IMR-90 (cell line): ENCODE results near the gene FAF2. TPM values are rescaled to one million over a fixed set of nuclear protein-coding genes. Genes with fewer than 3 reads are reported as not detected.

Experiments used
- ATAC-seq: fragments of 200-7000 bp; cut with Tn5 transposase; 2 replicates; pipeline ENCODE4 v1.9.1; 2020; ENCODE audit warnings: low read depth, mild to moderate bottlenecking, moderate library complexity
- BruUV-seq: library from RNA; stranded (reverse); fragments of 400-500 nt; replicated peaks from 2 replicates; lab custom pipeline; 2021; lab: Mats Ljungman, UMichigan
- CTCF ChIA-PET: fragments of 300-600 bp; formaldehyde crosslinking; extraction: SDS; loops from one replicate; lab custom pipeline; 2021; ENCODE audit warnings: antibody characterized with exemption; lab: Yijun Ruan, JAX
- POLR2A ChIA-PET: fragments of 300-600 bp; sonication (Branson Sonifier 250); formaldehyde crosslinking; loops from one replicate; lab custom pipeline; 2022; ENCODE audit warnings: antibody characterized with exemption; ENCODE audit not compliant: unreplicated experiment; lab: Charles Lee
- DNase-seq: peaks from one replicate; pipeline ENCODE4 v3.0.0; 2013
- H2AFZ ChIP-seq: replicated peaks from 2 replicates; pipeline ENCODE3; 2013; ENCODE audit warnings: low read length, mild to moderate bottlenecking; ENCODE audit not compliant: poor library complexity
- H2AK5ac ChIP-seq: 2 replicates; pipeline ENCODE4 v1.6.1; 2013; ENCODE audit warnings: low read depth, low read length, inconsistent platforms
- H2AK9ac ChIP-seq: replicated peaks from 2 replicates; pipeline ENCODE3; 2013; ENCODE audit warnings: mild to moderate bottlenecking, low read depth, low read length, moderate library complexity; ENCODE audit not compliant: poor library complexity
- H2BK120ac ChIP-seq: 2 replicates; pipeline ENCODE4 v1.6.1; 2013; ENCODE audit warnings: low read depth, low read length, inconsistent platforms
- H2BK15ac ChIP-seq: 3 replicates; pipeline ENCODE4 v1.6.1; 2013; ENCODE audit warnings: low read depth, low read length, inconsistent platforms
- H2BK20ac ChIP-seq: 2 replicates; pipeline ENCODE4 v1.6.1; 2013; ENCODE audit warnings: low read depth, mild to moderate bottlenecking, inconsistent platforms, low read length, moderate library complexity
- H2BK5ac ChIP-seq: 2 replicates; pipeline ENCODE4 v1.6.1; 2013; ENCODE audit warnings: mild to moderate bottlenecking, low read depth, low read length, inconsistent platforms; ENCODE audit not compliant: poor library complexity, severe bottlenecking
- H3K14ac ChIP-seq: replicated peaks from 2 replicates; pipeline ENCODE4 v1.6.1; 2013; ENCODE audit warnings: low read depth, low read length, inconsistent platforms
- H3K18ac ChIP-seq: 2 replicates; pipeline ENCODE4 v1.6.1; 2013; ENCODE audit warnings: low read depth, low read length, control low read depth
- H3K23ac ChIP-seq: 2 replicates; pipeline ENCODE4 v1.6.1; 2013; ENCODE audit warnings: low read depth, low read length, inconsistent platforms
- H3K27ac ChIP-seq: 2 replicates; pipeline ENCODE4 v1.5.1; 2013; ENCODE audit warnings: mild to moderate bottlenecking, control low read depth, low read length; ENCODE audit not compliant: insufficient read depth
- H3K27me3 ChIP-seq: 2 replicates; pipeline ENCODE4 v1.6.1; 2013; ENCODE audit warnings: low read length; ENCODE audit not compliant: control insufficient read depth, insufficient read depth
- H3K36me3 ChIP-seq: 2 replicates; pipeline ENCODE4 v1.6.1; 2013; ENCODE audit warnings: low read length, mixed read lengths; ENCODE audit not compliant: control insufficient read depth, insufficient read depth
- H3K4ac ChIP-seq: 2 replicates; pipeline ENCODE4 v1.6.1; 2013; ENCODE audit warnings: low read depth, low read length, inconsistent platforms
- H3K4me1 ChIP-seq: 2 replicates; pipeline ENCODE4 v1.6.1; 2013; ENCODE audit warnings: low read length, mixed read lengths; ENCODE audit not compliant: control insufficient read depth, insufficient read depth
- H3K4me2 ChIP-seq: 2 replicates; pipeline ENCODE4 v1.6.1; 2013; ENCODE audit warnings: low read depth, mild to moderate bottlenecking, control low read depth, low read length, moderate library complexity
- H3K4me3 ChIP-seq: 2 replicates; pipeline ENCODE4 v1.5.1; 2013; ENCODE audit warnings: low read depth, mild to moderate bottlenecking, control low read depth, low read length, moderate library complexity; ENCODE audit not compliant: insufficient read depth
- H3K56ac ChIP-seq: 2 replicates; pipeline ENCODE4 v1.6.1; 2013; ENCODE audit warnings: low read length, inconsistent platforms; ENCODE audit not compliant: insufficient read depth; ENCODE audit errors: extremely low read depth
- H3K79me1 ChIP-seq, 2 experiments: 2 replicates each; pipeline ENCODE4 v1.6.1; 2013; ENCODE audit warnings: low read length in 2 of 2, inconsistent platforms in 1 of 2, low read depth in 1 of 2
- H3K9ac ChIP-seq: 2 replicates; pipeline ENCODE4 v1.6.1; 2013; ENCODE audit warnings: low read depth, low read length, control low read depth
- H3K9me1 ChIP-seq: 2 replicates; pipeline ENCODE4 v1.6.1; 2013; ENCODE audit warnings: low read length, inconsistent platforms; ENCODE audit not compliant: insufficient read depth
- H3K9me3 ChIP-seq: 2 replicates; pipeline ENCODE4 v1.6.1; 2013; ENCODE audit warnings: low read length; ENCODE audit not compliant: control insufficient read depth, insufficient read depth
- H4K20me1 ChIP-seq: 2 replicates; pipeline ENCODE4 v1.6.1; 2013; ENCODE audit warnings: low read length, inconsistent platforms; ENCODE audit not compliant: insufficient read depth
- H4K5ac ChIP-seq: 2 replicates; pipeline ENCODE4 v1.6.1; 2013; ENCODE audit warnings: mild to moderate bottlenecking, low read depth, low read length, control low read depth
- H4K8ac ChIP-seq, 2 experiments: 2 replicates each; pipeline ENCODE4 v1.6.1; 2013; ENCODE audit warnings: low read depth in 2 of 2, low read length in 2 of 2, control low read depth in 1 of 2, inconsistent platforms in 1 of 2
- H4K91ac ChIP-seq: 2 replicates; pipeline ENCODE4 v1.6.1; 2013; ENCODE audit warnings: low read depth, low read length, inconsistent platforms; ENCODE audit not compliant: insufficient read depth
- BHLHE40 ChIP-seq: fragments of 150-350 bp; IDR thresholded peaks from 2 replicates; pipeline ENCODE4 v1.6.1; 2016; ENCODE audit warnings: mild to moderate bottlenecking, low read depth, low read length
- CEBPB ChIP-seq: IDR thresholded peaks from 2 replicates; pipeline ENCODE4 v1.6.1; 2012; ENCODE audit warnings: low read depth, low read length, improper control_type of control experiment
- FOS ChIP-seq: fragments of 150-350 bp; IDR thresholded peaks from 2 replicates; pipeline ENCODE4 v1.6.1; 2016; ENCODE audit warnings: low read depth, low read length
- MAFK ChIP-seq: IDR thresholded peaks from 2 replicates; pipeline ENCODE4 v1.6.1; 2012; ENCODE audit warnings: low read depth, low read length, improper control_type of control experiment
- NFE2L2 ChIP-seq: fragments of 150-350 bp; IDR thresholded peaks from 2 replicates; pipeline ENCODE4 v1.6.1; 2016; ENCODE audit warnings: low read depth, mild to moderate bottlenecking, low read length
- RFX5 ChIP-seq: IDR thresholded peaks from 2 replicates; pipeline ENCODE4 v1.8.0; 2012; ENCODE audit warnings: low read depth, mild to moderate bottlenecking, low read length, moderate library complexity
- WGBS, 2 experiments: methylation state at CpG; one replicate each; pipeline versions ENCODE4 v1.1.5 to v1.1.7; 2013; ENCODE audit warnings: missing lambda C conversion rate in 2 of 2; ENCODE audit not compliant: insufficient read length in 1 of 2; ENCODE audit errors: extremely low coverage in 2 of 2; 5-methylcytosine and 5-hydroxymethylcytosine counted together
- dilution Hi-C: fragments of 300-500 bp; cut with HindIII; formaldehyde crosslinking; loops from one replicate; pipeline ENCODE4 v1.14.3; 2018; ENCODE audit warnings: low sequenced_read_pairs; ENCODE audit not compliant: unreplicated experiment
- in situ Hi-C: fragments of 300-500 bp; cut with MboI; formaldehyde crosslinking; loops from 3 replicates; pipeline ENCODE4 v1.14.3; 2019; ENCODE audit warnings: low sequenced_read_pairs, inconsistent platforms, mixed read lengths
- intact Hi-C: fragments of 100-400 bp; cut with micrococcal nuclease; formaldehyde crosslinking; loops from 2 replicates; pipeline ENCODE4 v1.10.0; 2022
- polyA plus RNA-seq, 3 experiments: library from polyadenylated mRNA; depleted of rRNA; stranded (reverse); fragments of >200 nt; gene quantifications; 2 replicates each; pipeline ENCODE4 v1.2.3, GENCODE V29; 2012; ENCODE audit warnings: low replicate concordance in 1 of 3
- total RNA-seq: library from RNA; depleted of rRNA; stranded (reverse); fragments of >200 nt; gene quantifications from 2 replicates; pipeline ENCODE4 v1.2.3, GENCODE V29; 2012

Gene FAF2
- total and polyA plus RNA-seq, 2 of the 4 experiments (the other 2 are of a cell fraction): 32.9 to 47.0 TPM

DNA sequence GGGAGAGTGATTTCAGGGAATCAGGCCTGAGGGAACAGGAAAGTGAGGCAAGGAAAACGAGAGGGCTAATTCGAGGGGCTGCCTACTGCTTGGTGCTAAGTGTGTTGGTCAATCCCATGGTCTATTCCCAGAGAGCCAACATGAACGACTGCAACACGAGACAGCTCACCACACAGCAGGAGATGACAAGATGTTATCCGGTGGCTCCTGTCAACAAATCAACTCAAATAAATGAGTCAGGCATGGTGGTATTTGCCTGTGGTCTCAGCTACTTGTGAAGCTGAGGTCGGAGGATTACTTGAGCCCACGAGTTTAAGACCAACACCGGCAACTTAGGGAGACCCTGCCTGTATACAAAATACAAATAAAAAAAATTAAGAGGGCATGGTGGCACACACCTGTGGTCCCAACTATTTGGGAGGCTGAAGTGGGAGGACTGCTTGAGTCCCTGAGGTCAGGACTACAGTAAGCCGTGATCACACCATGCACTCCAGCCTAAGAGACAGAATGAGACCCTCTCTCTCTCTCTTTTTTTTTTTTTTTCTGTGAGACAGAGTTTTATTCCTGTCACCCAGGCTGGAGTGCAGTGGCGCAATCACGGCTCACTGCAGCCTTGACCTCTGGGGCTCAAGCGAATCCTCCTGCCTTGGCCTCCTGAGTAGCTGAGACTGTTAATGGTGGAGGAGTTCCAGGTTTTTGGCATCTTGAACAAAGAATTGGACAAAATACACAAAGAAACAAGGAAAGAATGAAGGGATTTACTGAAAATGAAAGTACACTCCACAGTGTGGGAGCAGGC lies 9.0 kb upstream of the FAF2 start:
- Histone ChIP-seq H3K4me1 (peaks cover 5% of the 10 kb centered on the region), H3K4me3 (no peak overlapping the region), H3K9me3 (no peaks in the 10 kb centered on the region), H3K56ac (no peak overlapping the region), H3K27ac (no peak overlapping the region), H3K79me1 (no peaks in the 10 kb centered on the region), H4K20me1 (no peaks in the 10 kb centered on the region), H3K23ac (no peak overlapping the region), H4K91ac (no peak overlapping the region), H3K14ac (no peak overlapping the region; the same call in 1 of the 2 replicates), H2AFZ (peak overlapping the region; percentile 71), H2BK120ac (0 out of 2 replicates have a peak overlapping the region, but pooled peaks have one; percentile 18), H3K27me3 (no peaks in the 10 kb centered on the region; the same call in 1 of the 2 replicates), H4K8ac (no peak overlapping the region), H3K4ac (0 out of 2 replicates have a peak overlapping the region, but pooled peaks have one; percentile 42), H2BK15ac (no peak overlapping the region), H3K18ac (no peak overlapping the region), H2AK5ac (no peak overlapping the region; the same call in 1 of the 2 replicates), H3K9me1 (no peaks in the 10 kb centered on the region; the same call in 1 of the 2 replicates), H2AK9ac (no peak overlapping the region), H4K5ac (no peak overlapping the region), H3K4me2 (no peak overlapping the region), H3K36me3 (no peaks in the 10 kb centered on the region), H2BK5ac (no peak overlapping the region), H3K9ac (no peak overlapping the region), H2BK20ac (no peak overlapping the region)
- BruUV-seq: no TSS peak
- intact Hi-C loops: no loop called here
- in situ Hi-C loops: no loop called here
- ChIA-PET CTCF (interaction anchor here (0.7 to 1.0 kb wide), 3 partner anchors 9 to 136 kb away, joined by 3 to 10 read pairs (median 5); partner anchors contain the start of gene FAF2), POLR2A (interaction anchor here (0.6 kb wide), 1 partner anchor 68 kb away, joined by 7 read pairs; no protein-coding TSS in a partner anchor)
- no CpG with 5 or more reads among the region's 12 CpGs for WGBS, 2 experiments
- DNase-seq (peak; percentile 88), ATAC-seq (peak; percentile 55)
- TF ChIP-seq RFX5 (no peak), MAFK (no peak), CEBPB (peak; percentile 32; the same call in 1 of the 2 replicates), BHLHE40 (peak; percentile 87), NFE2L2 (no peak), FOS (peak; percentile 53)
- dilution Hi-C loops: no loop called here
